Sigmoid colon (tissue), 7 donors: ENCODE data around the gene TNFRSF12A. TPM values are rescaled to one million over a fixed set of nuclear protein-coding genes. Genes with fewer than 3 reads are reported as not detected.
"Not testable (repeated sequence)": the region's sequence is repeated elsewhere in the genome, so short reads cannot be mapped to it uniquely, and the experiment has no call there.

Experiments used
- DNase-seq: peaks from one replicate; pipeline ENCODE4 v3.0.0-alpha.2; 2019
- H3K27ac ChIP-seq, 4 donors: fragments of 200-600 bp; sonication (generic); one replicate each; pipeline ENCODE4 v1.5.1; 2016 to 2019; ENCODE audit warnings: mild to moderate bottlenecking in 1 of 4
- H3K27me3 ChIP-seq, 3 donors: fragments of 200-600 bp; sonication (generic); one replicate each; pipeline ENCODE4 v1.5.1; 2019; ENCODE audit warnings: mild to moderate bottlenecking in 1 of 3
- H3K36me3 ChIP-seq, 4 donors: fragments of 200-600 bp; sonication (generic); one replicate each; pipeline ENCODE4 v1.5.1; 2016 to 2019
- H3K4me1 ChIP-seq, 4 donors: fragments of 200-600 bp; sonication (generic); one replicate each; pipeline ENCODE4 v1.5.1; 2017 to 2019
- H3K4me3 ChIP-seq, 4 donors: fragments of 200-600 bp; sonication (generic); one replicate each; pipeline ENCODE4 v1.5.1; 2017 to 2019; ENCODE audit warnings: mild to moderate bottlenecking in 2 of 4, moderate library complexity in 1 of 4
- H3K9me3 ChIP-seq, 4 donors: fragments of 200-600 bp in 3 of 4; sonication (generic) in 3 of 4; one replicate each; pipeline versions ENCODE4 v1.5.1 to v1.6.1; 2013 to 2019
- CTCF ChIP-seq, 4 experiments: fragments of 450-650 bp in 3 of 4; fragments of 200-600 bp in 1 of 4; IDR thresholded peaks; one replicate each; pipeline ENCODE4 v1.5.1; 2016 to 2019; ENCODE audit warnings: antibody characterized with exemption in 4 of 4, mild to moderate bottlenecking in 3 of 4, moderate library complexity in 2 of 4
- EP300 ChIP-seq, 4 donors: sonication (generic); formaldehyde crosslinking; IDR thresholded peaks; one replicate each; pipeline ENCODE4 v1.6.1; 2017; ENCODE audit warnings: antibody characterized with exemption in 4 of 4
- POLR2A ChIP-seq, 2 donors: fragments of 450-650 bp; IDR thresholded peaks; one replicate each; pipeline ENCODE4 v1.6.1; 2016; ENCODE audit warnings: antibody characterized with exemption in 2 of 2, mild to moderate bottlenecking in 2 of 2, moderate library complexity in 2 of 2
- POLR2AphosphoS5 ChIP-seq, 4 donors: sonication (generic); formaldehyde crosslinking; IDR thresholded peaks; one replicate each; pipeline ENCODE4 v1.6.1; 2017; ENCODE audit warnings: antibody characterized with exemption in 4 of 4
- WGBS, 2 donors: extraction: QIAGEN DNeasy Blood & Tissue Kit; methylation state at CpG; one replicate each; pipeline ENCODE4 v1.1.7; 2013; 5-methylcytosine and 5-hydroxymethylcytosine counted together
- intact Hi-C: fragments of 100-400 bp; cut with DNase I; formaldehyde crosslinking; loops from one replicate; pipeline ENCODE4 v1.15.1; 2023
- polyA plus RNA-seq, 3 donors: library from polyadenylated mRNA; stranded (reverse); fragments of 200-250 nt; gene quantifications; one replicate each; pipeline ENCODE4 v1.2.3, GENCODE V29; 2013
- total RNA-seq, 4 donors: library from RNA; depleted of rRNA; stranded (reverse); fragments of >200 nt; gene quantifications; one replicate each; pipeline ENCODE4 v1.1.0, GENCODE V29; 2016
- donor health status: healthy with polysubstance abuse.
- donor health status: Bipolar disorder and iron deficiency.
- donor health status: healthy.

Gene TNFRSF12A
- total and polyA plus RNA-seq, 7 donors = 6.1 to 78.2 (median 10.3) TPM

- peak overlapping the region in 3 of 4 donors; percentile 11 to 35 (median 30) for H3K4me3 ChIP-seq
- intact Hi-C loops = no loop called here
- 20 to 52% methylated on average over 26 of the region's 26 CpGs for WGBS, 2 donors
- no peaks in the 10 kb centered on the region for H3K36me3 ChIP-seq
- no peak for DNase-seq
- TF ChIP-seq CTCF (IDR thresholded peaks at IDR 0.05) (no peak), EP300 (IDR thresholded peaks at IDR 0.05) (no peak), POLR2AphosphoS5 (IDR thresholded peaks at IDR 0.05) (no peak), POLR2A (IDR thresholded peaks at IDR 0.05) (no peak)
- H3K9me3 ChIP-seq = no peaks in the 10 kb centered on the region
- no peaks in the 10 kb centered on the region for H3K27me3 ChIP-seq
- H3K27ac ChIP-seq = peak overlapping the region in 3 of 4 donors; percentile 61 to 67 (median 64)
- H3K4me1 ChIP-seq = peaks cover 0 to 19% (median 16%) of the 10 kb centered on the region in 4 donors
These were observed 45.7 kb downstream of the TNFRSF12A start for GRCh38 chr16:3065742-3066439.

GRCh38 chr16:3066440-3066748, 46.2 kb downstream of the TNFRSF12A start:
- no peak for DNase-seq
- Histone ChIP-seq H3K27ac (peak overlapping the region in 2 of 4 donors; percentile 61 to 67), H3K36me3 (no peaks in the 10 kb centered on the region), H3K9me3 (no peaks in the 10 kb centered on the region), H3K4me3 (peak overlapping the region in 3 of 4 donors; percentile 11 to 35 (median 30)), H3K27me3 (no peaks in the 10 kb centered on the region), H3K4me1 (peaks cover 0 to 19% (median 16%) of the 10 kb centered on the region in 4 donors)
- TF ChIP-seq CTCF (IDR thresholded peaks at IDR 0.05) (no peak), EP300 (IDR thresholded peaks at IDR 0.05) (no peak), POLR2A (IDR thresholded peaks at IDR 0.05) (no peak), POLR2AphosphoS5 (IDR thresholded peaks at IDR 0.05) (no peak)
- 79 to 81% methylated on average over 7 of the region's 7 CpGs for WGBS, 2 donors
- intact Hi-C loops = no loop called here

GRCh38 chr16:3068487-3068886, 48.3 kb downstream of the TNFRSF12A start:
- no peak overlapping the region for H3K4me3 ChIP-seq
- WGBS, 2 donors = 51 to 60% methylated on average over 4 of the region's 4 CpGs
- no peaks in the 10 kb centered on the region for H3K9me3 ChIP-seq
- DNase-seq = no peak
- H3K36me3 ChIP-seq = no peaks in the 10 kb centered on the region
- intact Hi-C loops = no loop called here
- peaks cover 0 to 19% (median 16%) of the 10 kb centered on the region in 4 donors for H3K4me1 ChIP-seq
- no peak overlapping the region for H3K27ac ChIP-seq
- H3K27me3 ChIP-seq = no peaks in the 10 kb centered on the region
- TF ChIP-seq POLR2AphosphoS5 (IDR thresholded peaks at IDR 0.05) = no peak
- TF ChIP-seq POLR2A (IDR thresholded peaks at IDR 0.05) = no peak
- no peak for TF ChIP-seq CTCF (IDR thresholded peaks at IDR 0.05)
- TF ChIP-seq EP300 (IDR thresholded peaks at IDR 0.05) = no peak

GRCh38 chr16:3069146-3069545, 49.0 kb downstream of the TNFRSF12A start:
- H3K4me3 ChIP-seq, H3K27me3 ChIP-seq, H3K36me3 ChIP-seq, intact Hi-C loops, DNase-seq, H3K9me3 ChIP-seq, H3K27ac ChIP-seq: not testable (repeated sequence)
- WGBS, 2 donors = 85 to 91% methylated on average over 10 of the region's 11 CpGs
- peaks cover 0 to 19% (median 16%) of the 10 kb centered on the region in 4 donors for H3K4me1 ChIP-seq

DNA sequence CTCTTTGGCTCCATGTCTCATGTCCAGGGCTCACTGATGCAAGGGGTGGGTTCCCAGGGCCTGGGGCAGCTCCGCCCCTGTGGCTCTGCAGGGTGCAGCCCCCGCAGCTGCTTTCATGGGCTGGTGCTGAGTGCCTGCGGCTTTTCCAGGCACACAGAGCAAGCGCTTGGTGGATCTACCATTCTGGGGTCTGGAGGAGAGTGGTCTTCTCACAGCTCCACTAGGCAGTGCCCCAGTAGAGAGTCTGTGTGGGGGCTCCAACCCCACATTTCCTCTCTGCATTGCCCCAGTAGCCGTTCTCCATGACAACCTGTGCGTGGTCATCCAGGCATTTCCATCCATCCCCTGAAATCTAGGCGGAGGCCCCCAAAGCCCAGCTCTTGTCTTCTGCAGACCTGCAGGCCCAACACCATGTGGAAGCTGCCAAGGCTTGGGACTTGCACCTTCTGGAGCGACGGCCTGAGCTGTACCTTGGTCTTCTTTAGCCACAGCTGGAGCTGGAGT, 50.5 kb downstream of the TNFRSF12A start:
- no peak overlapping the region for H3K4me3 ChIP-seq
- 90 to 92% methylated on average over 9 of the region's 9 CpGs for WGBS, 2 donors
- intact Hi-C loops = no loop called here
- peaks cover 0 to 8% (median 5%) of the 10 kb centered on the region in 4 donors for H3K4me1 ChIP-seq
- no peak for DNase-seq
- H3K9me3 ChIP-seq = no peaks in the 10 kb centered on the region
- H3K27me3 ChIP-seq = no peaks in the 10 kb centered on the region
- H3K27ac ChIP-seq = no peak overlapping the region
- H3K36me3 ChIP-seq = no peaks in the 10 kb centered on the region
- TF ChIP-seq EP300 (IDR thresholded peaks at IDR 0.05) (no peak), POLR2AphosphoS5 (IDR thresholded peaks at IDR 0.05) (no peak), CTCF (IDR thresholded peaks at IDR 0.05) (no peak), POLR2A (IDR thresholded peaks at IDR 0.05) (no peak)
